ENCODE measurements around the gene RHPN2.

GRCh38 chr19:32966750-32967149, 97.9 kb downstream of the RHPN2 start:
- TF ChIP-seq POLR2AphosphoS5 (IDR thresholded peaks at IDR 0.05) (no peak), CTCF (IDR thresholded peaks at IDR 0.05 in 8 of 11, conservative IDR thresholded peaks at IDR 0.05 in 3 of 11) (no peak), POLR2A (IDR thresholded peaks at IDR 0.05) (no peak)

Data from spleen (tissue), 7 donors.